ENCODE results near the gene LSAMP.
"Not testable (repeated sequence)": the region's sequence is repeated elsewhere in the genome, so short reads cannot be mapped to it uniquely, and the experiment has no call there.

LSAMP gene

DNA sequence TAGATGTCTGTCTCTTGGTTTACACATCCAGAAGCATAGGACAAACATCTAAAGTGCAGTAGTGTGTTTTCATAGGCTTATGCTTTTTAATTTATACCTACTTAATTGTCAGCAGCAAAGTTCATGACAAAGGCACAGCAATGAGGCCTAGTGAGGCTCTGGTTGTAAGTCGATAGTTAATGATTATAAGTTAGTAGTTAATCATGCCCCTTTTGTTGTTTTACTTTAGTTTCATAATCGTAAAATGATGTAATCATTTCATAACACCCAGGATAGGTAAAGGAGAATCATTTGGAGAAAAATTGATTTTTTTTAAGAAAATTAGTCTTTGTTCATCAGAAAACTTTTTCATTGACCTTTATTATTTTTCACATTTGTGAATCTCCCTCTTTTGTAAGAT is 351.9 kb downstream of the LSAMP start:
- no peak for DNase-seq

DNA sequence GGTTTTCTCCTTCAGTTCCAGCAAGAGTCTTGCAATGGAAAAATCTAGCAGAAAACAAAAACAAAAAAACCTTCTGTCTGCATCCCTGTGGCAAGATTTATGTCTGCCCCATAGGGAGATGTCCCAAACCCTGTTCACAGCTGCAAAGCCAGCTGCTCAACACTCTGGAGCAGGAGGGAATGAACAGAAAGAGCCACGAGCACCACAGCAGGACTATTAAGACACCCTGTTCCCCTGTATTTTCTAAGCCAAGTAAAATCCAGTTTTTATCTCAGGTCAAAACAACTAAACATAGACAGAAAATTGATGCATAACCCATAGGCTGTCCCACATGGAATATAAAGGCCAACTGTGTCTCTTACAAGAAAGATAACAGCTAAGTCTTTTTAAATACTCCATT is 357.9 kb downstream of the LSAMP start:
- no peak for DNase-seq

DNA sequence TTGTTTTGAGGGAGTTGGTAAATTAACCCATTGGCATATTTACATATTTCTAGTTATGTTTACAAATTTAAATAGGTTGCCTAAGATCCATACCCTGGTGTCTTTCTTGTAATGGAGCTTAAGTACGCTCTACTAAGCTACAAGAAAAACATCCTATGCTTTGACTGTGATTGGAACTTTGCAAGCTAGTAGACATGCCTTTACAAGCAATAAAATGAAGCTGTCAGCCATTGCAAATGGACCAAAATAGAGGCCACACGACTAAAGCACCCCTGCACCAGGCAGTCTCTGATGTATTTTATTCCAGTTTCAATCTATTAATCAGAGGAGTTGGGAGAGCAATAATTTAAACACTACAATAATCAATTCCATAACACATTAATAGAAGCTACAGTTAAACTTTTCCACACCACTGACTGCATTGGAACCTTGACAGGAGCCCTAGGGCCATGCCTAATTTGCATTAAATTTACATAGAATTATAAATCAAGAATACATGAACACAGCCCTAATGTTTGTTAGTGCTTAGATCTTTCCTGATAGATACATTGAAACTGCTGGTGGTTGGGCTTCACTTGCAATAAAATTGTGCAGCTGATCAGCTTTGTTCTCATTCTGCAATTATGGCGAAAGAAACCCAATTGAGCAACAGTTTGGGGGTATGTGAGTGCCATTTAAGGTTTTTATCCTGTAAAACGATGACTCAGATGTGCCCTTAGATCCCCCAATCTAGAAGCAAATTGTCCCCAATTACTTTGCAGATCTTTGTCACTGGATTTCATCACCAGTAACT is 360.1 kb downstream of the LSAMP start:
- DNase-seq: no peak

DNA sequence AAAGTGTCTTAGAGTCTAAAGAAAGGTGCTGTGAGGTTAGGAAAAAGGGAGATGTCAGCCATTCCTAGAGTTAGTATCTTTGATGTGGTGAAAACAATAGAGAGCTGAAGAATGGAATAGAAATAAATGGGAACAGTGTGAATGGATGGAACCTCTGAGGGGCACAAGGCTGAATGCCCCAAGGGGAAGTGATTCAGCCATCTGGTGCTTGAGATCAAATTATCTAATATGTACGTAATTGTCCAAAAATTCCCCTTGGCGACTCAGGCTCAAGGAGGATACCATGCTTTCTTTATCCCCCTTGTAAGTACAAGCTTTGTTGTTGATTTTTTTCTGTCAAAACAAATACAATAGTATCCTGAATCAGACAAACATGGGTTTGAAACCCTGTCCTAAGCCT is 361.6 kb downstream of the LSAMP start:
- no peak for DNase-seq

DNA sequence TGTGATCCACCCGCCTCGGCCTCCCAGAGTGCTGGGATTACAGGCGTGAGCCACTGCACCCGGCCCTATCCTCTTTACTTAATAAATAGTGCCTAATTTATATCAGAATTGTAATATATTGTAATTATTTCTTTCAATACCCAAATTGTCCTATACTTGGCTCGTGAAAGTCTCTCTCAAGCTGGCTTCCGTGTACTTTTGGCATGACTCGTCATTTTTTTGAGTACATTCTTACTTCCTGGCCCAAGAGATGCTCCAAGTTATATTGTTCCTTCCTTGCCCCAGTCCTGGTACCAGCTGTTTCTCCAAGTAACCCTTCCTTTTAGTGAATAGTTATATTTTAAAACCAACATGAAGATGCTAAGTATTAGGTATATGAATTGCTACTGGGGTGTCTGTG is 366.7 kb downstream of the LSAMP start:
- no peak for DNase-seq

DNA sequence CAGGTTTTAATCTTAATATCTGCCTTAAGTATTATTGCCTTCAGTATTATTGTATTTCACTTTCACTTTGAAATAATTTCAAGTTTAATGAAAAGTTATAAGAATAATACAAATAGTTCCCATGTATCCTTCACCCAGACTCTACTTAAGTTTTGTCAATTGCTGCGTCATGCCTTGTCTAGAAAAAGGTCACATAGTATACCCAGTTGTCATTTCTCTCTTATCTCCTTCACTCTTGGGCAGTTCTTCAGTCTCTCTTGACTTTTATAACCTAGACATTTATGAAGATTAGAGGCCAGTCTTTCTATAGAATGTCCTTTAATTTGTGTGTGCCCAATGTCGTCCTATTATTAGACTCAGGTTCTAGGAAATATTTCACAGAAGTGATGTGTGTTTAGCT is 367.7 kb downstream of the LSAMP start:
- DNase-seq: no peak

DNA sequence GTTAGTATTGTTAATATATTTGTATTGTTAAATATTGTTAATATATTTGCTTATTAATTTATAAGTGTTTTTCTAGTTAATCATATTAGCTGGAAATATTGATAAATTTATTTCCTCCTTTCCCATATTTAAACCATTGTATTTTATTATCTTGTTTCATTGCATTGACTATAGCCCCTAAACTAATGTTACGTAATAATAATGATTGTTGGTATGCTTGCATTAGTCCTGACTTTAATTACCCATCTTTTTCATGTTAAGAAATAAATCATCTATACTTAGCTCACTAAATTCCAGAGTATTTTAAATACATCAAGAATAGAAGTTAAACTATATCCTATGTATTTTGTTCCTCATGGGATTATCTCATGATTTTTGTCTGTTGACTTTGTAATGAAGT is 368.2 kb downstream of the LSAMP start:
- no peak for DNase-seq

DNA sequence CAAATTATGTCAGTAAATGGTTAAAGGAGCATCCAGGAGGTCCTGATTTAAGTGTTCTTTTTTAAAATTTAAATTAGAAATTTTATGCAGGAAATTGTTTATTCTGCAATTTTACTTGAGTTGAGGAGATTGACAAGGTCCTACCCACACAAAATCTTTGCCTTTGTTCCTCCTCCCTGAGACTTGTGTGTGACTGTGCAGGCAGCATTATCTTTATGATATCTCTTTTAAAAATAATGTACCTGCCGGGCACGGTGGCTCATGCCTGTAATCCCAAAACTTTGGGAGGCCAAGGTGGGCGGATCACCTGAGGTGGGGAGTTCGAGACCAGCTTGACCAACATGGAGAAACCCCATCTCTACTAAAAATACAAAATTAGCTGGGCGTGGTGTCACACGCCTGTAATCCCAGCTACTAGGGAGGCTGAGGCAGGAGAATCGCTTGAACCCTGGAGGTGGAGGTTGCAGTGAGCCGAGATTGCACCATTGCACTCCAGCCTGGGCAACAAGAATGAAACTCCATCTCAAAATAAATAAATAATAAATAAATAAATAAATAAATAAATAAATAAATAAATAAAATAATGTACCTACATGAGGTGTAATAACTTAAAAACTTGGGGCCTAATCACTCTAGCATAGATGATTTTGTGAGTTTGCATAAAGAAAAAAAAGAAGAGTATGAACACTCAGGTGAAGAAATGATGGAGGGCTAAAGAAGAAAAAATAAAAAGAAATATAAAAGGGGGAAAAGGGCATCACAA is 374.6 kb downstream of the LSAMP start:
- DNase-seq: not testable (repeated sequence)

DNA sequence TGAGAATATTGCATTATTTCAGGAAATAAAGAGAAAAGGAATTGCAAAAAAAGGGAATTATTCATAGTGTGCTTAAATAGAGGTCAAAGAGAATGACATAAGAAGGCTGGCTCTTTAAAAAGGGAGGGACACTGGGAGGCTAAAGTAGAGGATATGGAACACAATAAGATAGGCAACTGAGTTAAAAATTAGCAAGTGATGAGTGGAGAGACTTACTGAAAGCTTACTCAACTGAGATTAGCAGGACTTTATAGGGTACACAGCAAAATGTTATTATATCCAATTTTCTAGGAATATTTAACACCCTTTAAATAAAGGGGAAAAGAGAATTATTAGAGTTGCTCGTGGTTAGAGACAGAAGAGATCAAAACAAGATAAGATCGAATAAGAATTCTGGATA is 375.2 kb downstream of the LSAMP start:
- no peak for DNase-seq

DNA sequence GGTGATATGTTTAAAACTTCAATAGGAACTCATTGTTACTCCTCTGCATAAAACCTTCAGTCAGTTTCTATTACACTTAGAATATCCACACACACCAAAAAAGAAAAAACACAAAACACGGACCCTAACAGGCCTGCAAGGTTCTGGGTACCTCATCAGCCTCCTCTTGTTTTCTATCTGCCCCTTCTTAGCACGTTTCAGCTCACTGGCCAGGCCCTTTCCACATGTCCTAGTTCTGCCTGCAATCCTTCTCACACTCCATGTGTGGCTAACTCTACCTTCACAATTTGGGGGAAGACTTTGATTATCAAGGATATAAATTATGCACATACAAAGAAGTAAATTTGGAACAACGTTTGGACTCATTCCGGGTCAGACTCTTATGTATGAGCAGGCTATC is 376.3 kb downstream of the LSAMP start:
- DNase-seq: no peak

DNA sequence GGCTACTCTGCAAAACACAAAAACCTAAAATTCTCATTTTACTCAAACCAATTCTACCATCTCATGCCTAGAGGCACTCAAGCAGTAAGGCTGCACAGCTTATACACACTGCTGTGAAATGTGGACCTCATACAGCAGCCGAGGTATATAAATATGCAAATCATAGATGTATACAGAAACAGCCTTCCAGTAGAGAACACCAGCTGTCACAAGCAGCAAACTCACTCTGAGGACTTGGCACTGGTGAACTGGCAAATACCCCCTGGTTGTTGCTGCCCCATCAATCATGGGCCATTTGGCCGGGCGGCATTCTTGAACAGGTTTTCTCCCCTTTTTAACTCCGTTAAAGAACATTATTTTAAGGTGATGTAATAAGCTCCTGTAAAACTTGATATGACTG is 378.0 kb downstream of the LSAMP start:
- DNase-seq: no peak

DNA sequence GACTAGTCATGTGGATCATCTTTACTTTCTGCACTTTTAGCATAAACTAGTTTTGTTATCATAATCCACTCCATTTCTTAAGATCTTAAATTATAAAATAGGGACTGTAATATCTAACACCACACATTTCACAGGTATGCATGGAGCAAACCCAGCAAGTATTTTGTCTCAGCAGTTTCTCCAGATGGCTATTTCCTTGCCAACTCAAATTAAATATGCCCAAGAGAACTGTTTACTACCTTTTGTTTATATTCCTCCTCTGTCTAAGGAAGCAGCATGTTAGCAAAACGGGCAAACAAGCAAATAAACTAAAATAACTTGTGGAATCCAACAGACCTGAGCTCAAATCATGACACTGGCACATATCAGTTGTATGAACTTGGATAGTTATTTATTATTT is 379.8 kb downstream of the LSAMP start:
- no peak for DNase-seq

DNA sequence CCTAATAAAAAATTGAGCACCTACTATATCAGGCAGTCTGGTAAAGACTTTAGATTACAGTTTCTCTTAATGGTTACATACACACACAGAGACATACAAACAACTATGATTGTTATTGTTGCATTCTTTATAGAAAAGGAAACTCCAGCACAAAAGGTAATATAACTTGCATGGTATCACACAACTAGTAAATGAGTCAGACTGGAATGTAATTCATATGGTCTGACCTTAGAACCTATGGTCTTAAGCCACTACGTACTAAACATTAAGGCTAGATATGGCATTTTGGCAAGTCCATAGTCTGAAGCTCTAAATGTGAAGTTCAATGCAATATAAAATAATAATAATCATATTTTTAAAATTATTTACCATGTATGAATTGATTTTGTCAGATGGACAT is 380.6 kb downstream of the LSAMP start:
- no peak for DNase-seq

DNA sequence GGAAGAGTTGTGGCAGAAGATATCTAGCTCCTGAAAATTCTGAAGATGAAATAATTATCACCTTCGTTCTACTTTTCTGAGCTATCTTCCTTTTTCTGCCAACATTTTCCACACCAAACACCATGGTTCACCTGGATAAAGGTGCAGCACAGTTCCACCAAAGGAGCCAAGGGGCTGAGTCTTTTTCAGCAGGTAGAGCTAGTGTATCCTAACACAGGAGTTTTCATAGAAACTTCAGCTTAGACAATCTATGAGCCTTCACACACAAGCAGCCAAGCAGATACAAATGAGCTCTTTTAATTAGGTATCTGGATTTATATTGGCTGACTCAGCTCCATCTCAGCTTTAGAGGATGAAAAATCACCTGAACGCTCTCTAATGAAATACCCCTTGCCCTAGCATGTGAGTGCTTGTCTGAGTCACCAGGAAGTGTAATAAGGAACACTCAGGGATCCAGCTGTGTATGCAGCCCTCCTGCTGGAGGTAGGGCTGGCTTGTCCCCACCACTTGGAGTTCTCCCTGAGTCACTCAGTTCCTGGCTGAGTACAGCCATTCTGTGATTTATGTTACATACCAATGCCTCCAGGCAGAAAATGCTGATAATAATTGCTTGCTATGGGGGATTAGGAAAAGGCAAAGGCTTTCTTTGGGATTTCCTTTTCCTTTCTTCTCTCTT is 385.7 kb downstream of the LSAMP start:
- no peak for DNase-seq

DNA sequence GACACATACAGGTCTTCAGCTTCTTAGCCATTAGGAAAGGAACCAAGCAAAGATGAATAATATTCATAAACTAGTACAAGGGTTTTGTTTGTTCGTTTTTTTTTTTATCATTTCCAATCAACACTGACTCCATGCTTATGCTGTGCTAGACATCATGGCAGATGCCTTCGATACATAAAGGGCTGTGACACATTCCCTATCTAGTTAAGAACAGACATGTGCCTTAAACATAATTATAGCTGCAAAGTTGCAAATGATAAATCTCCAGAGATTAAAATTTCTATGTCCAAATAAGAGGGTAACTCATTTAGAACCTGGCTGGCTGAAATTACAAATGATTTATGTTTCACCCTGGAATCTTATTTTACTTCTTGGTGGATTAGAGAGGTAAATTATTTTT is 386.4 kb downstream of the LSAMP start:
- no peak for DNase-seq

DNA sequence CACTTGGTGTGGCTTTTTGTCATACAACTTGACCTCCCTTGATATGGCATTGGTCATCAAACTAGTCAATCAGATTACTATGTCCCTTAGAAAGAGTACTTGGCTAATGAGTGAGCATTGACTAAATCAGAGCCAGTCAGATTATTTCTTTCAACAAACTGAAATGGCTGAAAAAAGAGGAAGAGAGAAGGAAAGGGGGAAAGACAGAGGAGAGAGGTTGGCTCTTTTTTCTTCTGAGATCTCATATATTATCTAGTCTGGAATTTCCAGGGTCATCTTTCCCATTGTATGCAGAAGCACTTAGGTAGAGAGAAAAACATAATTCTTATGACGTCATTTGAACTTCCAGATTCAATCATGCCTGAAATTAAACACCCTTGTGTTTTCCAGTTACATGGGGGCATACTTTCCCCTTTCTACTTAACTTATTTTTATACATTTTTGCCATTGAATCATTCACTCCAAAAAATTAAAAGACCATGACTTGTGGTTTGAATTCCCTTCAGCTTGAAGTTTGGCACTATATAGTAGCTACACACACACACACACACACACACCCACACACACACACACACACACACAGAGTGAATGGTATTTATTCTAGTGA is 387.8 kb downstream of the LSAMP start:
- DNase-seq: no peak

DNA sequence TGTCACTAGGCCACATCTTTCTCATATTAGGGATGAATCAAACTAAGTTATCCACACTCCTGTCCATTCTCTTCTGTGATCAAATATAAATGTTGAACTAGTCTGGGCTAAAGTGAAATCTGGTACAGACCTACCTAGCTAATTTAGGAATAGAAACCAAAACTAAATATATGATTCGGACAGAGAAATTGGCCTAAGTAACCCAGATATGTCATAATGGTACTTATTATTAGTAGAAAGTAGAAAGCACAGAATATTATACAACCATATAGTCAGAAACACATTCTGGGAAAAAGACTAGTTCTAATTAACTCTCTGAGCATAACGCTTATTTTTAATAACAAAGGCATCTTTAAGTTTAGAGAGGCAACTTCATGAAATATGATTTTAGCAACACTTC is 389.0 kb downstream of the LSAMP start:
- no peak for DNase-seq

DNA sequence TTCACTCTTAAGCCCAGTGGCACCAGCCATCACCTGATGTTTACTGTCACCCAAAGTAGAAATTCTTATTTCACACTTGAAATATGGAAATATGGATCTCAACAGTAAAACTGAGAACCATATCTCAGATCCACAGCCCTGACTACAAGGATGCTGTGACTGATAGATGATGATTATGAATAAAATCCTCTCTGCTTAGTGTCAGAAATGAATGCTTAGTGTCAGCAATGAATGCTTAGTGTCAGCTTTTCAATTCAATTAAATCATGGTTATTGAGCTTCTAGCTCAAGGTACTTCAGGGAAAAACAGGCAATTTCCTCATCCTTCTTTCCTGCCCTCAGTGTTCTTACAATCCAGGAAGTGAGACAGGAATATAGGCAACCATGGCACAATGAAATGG is 392.3 kb downstream of the LSAMP start:
- no peak for DNase-seq

DNA sequence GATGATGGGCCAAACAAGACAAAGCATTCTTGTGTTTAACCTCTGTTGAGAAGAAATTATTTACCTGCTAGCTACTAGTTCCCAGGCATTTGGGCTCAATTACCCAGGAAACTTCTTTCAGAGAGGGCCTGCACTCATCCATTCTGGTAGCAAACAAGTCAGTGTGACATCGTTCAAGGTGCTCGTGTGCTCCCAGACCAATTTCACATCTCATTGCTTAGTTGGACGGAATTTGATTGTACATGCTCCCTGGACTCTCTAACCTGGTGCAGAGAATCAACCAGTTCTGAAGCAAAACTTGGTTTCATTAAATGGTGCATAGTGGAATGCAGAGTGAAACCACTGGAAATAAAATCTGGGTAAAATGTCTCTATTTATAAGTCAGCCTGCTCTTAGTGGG is 392.7 kb downstream of the LSAMP start:
- DNase-seq: no peak

DNA sequence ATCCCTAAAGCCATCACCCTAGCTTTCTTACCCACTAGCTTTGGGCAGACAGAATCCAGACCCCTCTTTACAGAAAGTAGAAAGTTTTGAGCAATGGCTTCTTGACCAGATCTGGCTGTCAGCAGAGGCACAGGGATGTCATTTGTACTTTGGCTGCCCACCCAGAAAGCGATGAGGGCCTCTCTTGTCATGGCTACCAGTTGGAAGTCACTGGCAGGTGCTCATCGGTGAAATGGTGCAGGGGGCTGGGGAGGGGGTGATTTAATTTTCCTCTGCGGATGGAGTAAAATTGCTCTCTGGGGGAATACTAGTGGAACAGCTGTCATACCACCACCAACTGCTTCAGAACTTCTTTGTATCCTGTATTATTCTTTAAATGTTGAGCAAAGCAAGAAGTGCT is 393.7 kb downstream of the LSAMP start:
- DNase-seq: no peak

DNA sequence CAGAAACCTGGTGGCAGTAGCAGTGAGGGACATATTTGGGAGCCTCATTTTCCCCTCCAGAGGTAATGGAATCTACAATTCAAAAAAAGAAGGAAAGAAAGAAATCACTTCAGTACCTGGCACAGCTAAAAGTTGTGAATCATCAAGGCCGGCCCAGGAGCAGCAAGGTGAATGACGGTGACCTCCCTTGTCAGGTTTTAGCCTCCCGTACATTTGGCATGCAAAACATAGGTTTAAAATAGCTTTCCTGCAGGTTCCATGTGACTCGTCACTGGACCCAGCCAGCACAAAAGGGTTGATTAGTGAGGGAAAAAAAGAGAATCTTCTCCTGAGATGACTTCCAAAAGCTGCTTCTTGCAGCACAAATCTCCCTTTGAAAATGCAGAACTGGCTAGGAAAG is 394.2 kb downstream of the LSAMP start:
- DNase-seq: no peak

DNA sequence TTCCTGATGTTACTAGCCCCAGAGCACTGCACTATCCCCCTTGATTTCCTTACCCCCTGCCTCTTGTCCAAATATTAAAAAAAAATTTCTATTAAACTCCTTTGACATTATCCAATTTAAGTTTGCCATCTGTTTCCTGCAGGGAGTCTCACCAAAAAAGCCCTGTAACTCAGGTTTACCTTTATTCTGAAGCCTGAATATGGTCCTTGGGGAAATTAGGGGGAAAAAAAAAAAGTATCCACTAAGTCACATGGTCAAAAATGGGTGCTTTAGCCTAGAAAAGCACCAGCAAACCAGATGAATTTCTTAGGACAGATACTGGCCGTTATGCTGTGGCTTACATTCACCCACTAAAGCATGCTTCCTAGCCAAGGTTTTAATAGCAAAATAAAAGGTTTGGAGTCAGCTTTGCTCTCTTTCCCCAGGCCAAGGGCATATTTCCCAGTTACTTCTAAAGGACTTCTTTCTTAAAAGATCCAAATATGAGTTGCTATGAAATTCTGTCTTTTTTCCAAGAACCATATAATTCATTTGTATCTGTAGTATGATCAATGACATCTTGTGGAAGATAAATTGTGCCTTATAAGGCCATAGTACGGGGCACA is 394.9 kb downstream of the LSAMP start:
- no peak for DNase-seq

DNA sequence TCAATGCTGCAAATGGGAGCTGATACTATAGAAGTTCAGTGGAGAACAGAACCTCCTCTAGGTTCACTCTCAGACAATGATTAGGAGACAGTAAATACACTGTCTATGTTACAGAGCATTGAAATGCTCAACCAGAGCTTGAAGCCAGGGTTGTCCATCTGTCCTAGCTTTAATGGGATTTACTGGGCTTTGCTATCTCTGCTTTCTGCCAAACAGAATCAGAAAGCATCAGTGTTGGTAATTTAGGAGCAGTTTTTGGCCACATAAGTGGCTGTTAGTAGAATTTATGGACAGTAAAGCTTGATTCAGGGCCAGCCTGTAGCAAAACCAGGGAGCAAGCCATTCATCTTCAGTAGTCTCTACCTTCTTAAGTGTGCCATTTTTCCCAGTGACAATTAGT is 396.3 kb downstream of the LSAMP start:
- DNase-seq: no peak

Measured in suppressor macrophage treated with lipopolysaccharide for 4 hours (primary cell).